ENCODE measurements around the gene KCNH4.

Gene KCNH4

GRCh38 chr17:42197564-42198156 is 16.7 kb upstream of the KCNH4 start:
- H2AFZ ChIP-seq (ENCODE audit: low read depth, low read length), result no peak overlapping the region
- ATAC-seq (ENCODE audit: insufficient read depth, low read depth) (no peak), DNase-seq (no peak)
- H3K27ac ChIP-seq (ENCODE audit: low read length), result no peak overlapping the region
- no peak overlapping the region for H3K4me2 ChIP-seq (ENCODE audit: insufficient read depth, low read length)
- no peaks in the 10 kb centered on the region for H3K9me3 ChIP-seq (ENCODE audit: insufficient read depth, low read length, severe bottlenecking)
- peaks cover 23% of the 10 kb centered on the region for H3K4me1 ChIP-seq (ENCODE audit: insufficient read depth, low read length)
- peaks cover 7% of the 10 kb centered on the region; the same call in 1 of the 2 replicates for H3K79me2 ChIP-seq (ENCODE audit: insufficient read depth, low read length)
- TF ChIP-seq EZH2 (IDR thresholded peaks at IDR 0.05; ENCODE audit: borderline replicate concordance, low read depth, low read length, severe bottlenecking) (no peak), CTCF (IDR thresholded peaks at IDR 0.05; ENCODE audit: borderline replicate concordance, extremely low read depth, low read length, poor library complexity, severe bottlenecking) (no peak)
- no peaks in the 10 kb centered on the region for H4K20me1 ChIP-seq (ENCODE audit: insufficient read depth, low read length)
- peaks cover 27% of the 10 kb centered on the region for H3K36me3 ChIP-seq (ENCODE audit: insufficient read depth, low read length)
- H3K9ac ChIP-seq (ENCODE audit: low read depth, low read length), result no peak overlapping the region
- H3K27me3 ChIP-seq (ENCODE audit: insufficient read depth, low read length, poor library complexity), result no peaks in the 10 kb centered on the region
- no peak overlapping the region for H3K4me3 ChIP-seq (ENCODE audit: low read depth in 1 of 2, low read length in 2 of 2)

GRCh38 chr17:42193969-42194899 is 13.3 kb upstream of the KCNH4 start, which contains the start of gene GHDC:
TSS of gene GHDC (minus strand) at chr17:42194494. CDS start at chr17:42193581, 913 bp downstream.
- ATAC-seq (ENCODE audit: insufficient read depth, low read depth), result peak; percentile 98
- Histone ChIP-seq H3K4me2 (ENCODE audit: insufficient read depth, low read length) (peak within 1 kb of the TSS; percentile 85), H3K4me1 (ENCODE audit: insufficient read depth, low read length) (peaks cover 32% of the 10 kb centered on the region), H3K9me3 (ENCODE audit: insufficient read depth, low read length, severe bottlenecking) (no peaks in the 10 kb centered on the region), H3K9ac (ENCODE audit: low read depth, low read length) (peak within 1 kb of the TSS; percentile 63), H4K20me1 (ENCODE audit: insufficient read depth, low read length) (no peaks in the 10 kb centered on the region), H2AFZ (ENCODE audit: low read depth, low read length) (peak within 1 kb of the TSS; percentile 97), H3K36me3 (ENCODE audit: insufficient read depth, low read length) (0 out of 2 replicates have a peak, but pooled peaks cover 4% of the 10 kb centered on the region), H3K27me3 (ENCODE audit: insufficient read depth, low read length, poor library complexity) (no peaks in the 10 kb centered on the region), H3K27ac (ENCODE audit: low read length) (peak within 1 kb of the TSS; percentile 89), H3K4me3 (ENCODE audit: low read depth in 1 of 2, low read length in 2 of 2) (peak within 1 kb of the TSS; percentile 44 to 92; a peak in 3 of 4 replicates), H3K79me2 (ENCODE audit: insufficient read depth, low read length) (peaks cover 7% of the 10 kb centered on the region; the same call in 1 of the 2 replicates)
- TF ChIP-seq CTCF (IDR thresholded peaks at IDR 0.05; ENCODE audit: borderline replicate concordance, extremely low read depth, low read length, poor library complexity, severe bottlenecking) (no peak), EZH2 (IDR thresholded peaks at IDR 0.05; ENCODE audit: borderline replicate concordance, low read depth, low read length, severe bottlenecking) (no peak)
- DNase-seq, result peak; percentile 90

- peak overlapping the region; percentile 63 for H3K9ac ChIP-seq (ENCODE audit: low read depth, low read length)
- peak overlapping the region; percentile 85 for H3K4me2 ChIP-seq (ENCODE audit: insufficient read depth, low read length)
- H4K20me1 ChIP-seq (ENCODE audit: insufficient read depth, low read length), result no peaks in the 10 kb centered on the region
- H3K27me3 ChIP-seq (ENCODE audit: insufficient read depth, low read length, poor library complexity), result no peaks in the 10 kb centered on the region
- H3K36me3 ChIP-seq (ENCODE audit: insufficient read depth, low read length), result 0 out of 2 replicates have a peak, but pooled peaks cover 4% of the 10 kb centered on the region
- no peaks in the 10 kb centered on the region for H3K9me3 ChIP-seq (ENCODE audit: insufficient read depth, low read length, severe bottlenecking)
- H3K4me1 ChIP-seq (ENCODE audit: insufficient read depth, low read length), result peaks cover 32% of the 10 kb centered on the region
- peak overlapping the region; percentile 89 for H3K27ac ChIP-seq (ENCODE audit: low read length)
- H2AFZ ChIP-seq (ENCODE audit: low read depth, low read length), result peak overlapping the region; percentile 97
- H3K4me3 ChIP-seq (ENCODE audit: low read depth in 1 of 2, low read length in 2 of 2), result peak overlapping the region; percentile 44 to 92; a peak in 3 of 4 replicates
- DNase-seq, result no peak
- ATAC-seq (ENCODE audit: insufficient read depth, low read depth), result no peak
- TF ChIP-seq EZH2 (IDR thresholded peaks at IDR 0.05; ENCODE audit: borderline replicate concordance, low read depth, low read length, severe bottlenecking), result no peak
- TF ChIP-seq CTCF (IDR thresholded peaks at IDR 0.05; ENCODE audit: borderline replicate concordance, extremely low read depth, low read length, poor library complexity, severe bottlenecking), result no peak
- H3K79me2 ChIP-seq (ENCODE audit: insufficient read depth, low read length), result peaks cover 7% of the 10 kb centered on the region; the same call in 1 of the 2 replicates
Measured at GRCh38 chr17:42193216-42193968, 12.4 kb upstream of the KCNH4 start.

All from DND-41 (cell line).